ENCODE results near the gene MGAT4C.

GRCh38 chr12:86138770-86139169 lies 117.4 kb downstream of the MGAT4C start:
- TF ChIP-seq EZH2 (IDR thresholded peaks at IDR 0.05) = no peak
- TF ChIP-seq POLR2AphosphoS5 (IDR thresholded peaks at IDR 0.05; ENCODE audit: borderline replicate concordance, low read depth, low read length) = no peak
- no peak for TF ChIP-seq FOXP2 (optimal IDR thresholded peaks at IDR 0.05; ENCODE audit: control extremely low read depth, extremely low read length, insufficient read depth)
